ENCODE data around the gene APBB2. TPM values are rescaled to one million over a fixed set of nuclear protein-coding genes. Genes with fewer than 3 reads are reported as not detected.

The APBB2 gene
- total and polyA plus RNA-seq, 2 of the 8 experiments (the other 6 are each of a cell fraction or from before 2014, with no cell fraction given) = 58.7 to 59.4 TPM

DNA sequence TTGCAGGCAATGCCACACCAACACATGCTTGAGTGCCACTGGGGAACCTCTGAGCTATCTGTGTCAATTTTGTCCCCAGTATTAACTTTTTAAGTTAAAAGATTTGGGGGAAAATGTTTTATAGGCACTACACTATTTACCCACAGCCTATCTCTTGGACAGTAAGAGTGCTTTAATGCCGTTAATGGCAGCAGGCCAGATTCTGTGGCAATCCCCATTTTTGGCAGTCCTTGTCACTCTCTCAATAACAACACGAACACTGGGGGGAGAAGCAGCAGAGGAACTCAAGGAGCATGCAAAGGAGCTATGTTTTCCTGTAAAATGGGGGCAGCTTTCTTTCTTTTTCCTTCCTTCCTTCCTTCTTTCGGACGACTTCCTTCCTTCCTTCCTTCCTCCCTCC is 296.0 kb downstream of the APBB2 start (continued):
- no peak for TF ChIP-seq NANOG (IDR thresholded peaks at IDR 0.05; ENCODE audit: insufficient read depth, low read depth, low read length, poor library complexity, severe bottlenecking)
- no peak for TF ChIP-seq NRF1 (IDR thresholded peaks at IDR 0.05; ENCODE audit: low read depth, low read length)
- TF ChIP-seq SP1 (IDR thresholded peaks at IDR 0.05; ENCODE audit: low read depth, low read length) = no peak
- TF ChIP-seq FOSL1 (IDR thresholded peaks at IDR 0.05; ENCODE audit: insufficient read depth, low read depth, low read length) = no peak
- TF ChIP-seq CHD1 (IDR thresholded peaks at IDR 0.05; ENCODE audit: low read depth, low read length) = no peak
- TF ChIP-seq TCF12 (IDR thresholded peaks at IDR 0.05; ENCODE audit: low read depth, low read length) = no peak

Measured in H1 (cell line).